ENCODE data around the gene HIPK2.

Gene HIPK2

GRCh38 chr7:139733751-139734150, 44.0 kb downstream of the HIPK2 start:
- no peak for ATAC-seq

GRCh38 chr7:139732471-139733167, 45.2 kb downstream of the HIPK2 start:
- no peak for ATAC-seq

- no peak for ATAC-seq
These were observed 45.9 kb downstream of the HIPK2 start for GRCh38 chr7:139731802-139732470.

- peak in 1 of 2 donors; percentile 33 for ATAC-seq
These were observed 46.8 kb downstream of the HIPK2 start for GRCh38 chr7:139730746-139731612.

- no peak for ATAC-seq
These were observed 49.6 kb downstream of the HIPK2 start for GRCh38 chr7:139728203-139728602.

- ATAC-seq = no peak
These were observed 50.6 kb downstream of the HIPK2 start for GRCh38 chr7:139727151-139727705.

GRCh38 chr7:139726485-139726869, 51.3 kb downstream of the HIPK2 start:
- ATAC-seq = no peak

- ATAC-seq = peak; percentile 38 to 64
These were observed 51.8 kb downstream of the HIPK2 start for GRCh38 chr7:139725858-139726484.

- no peak for ATAC-seq
These were observed 52.7 kb downstream of the HIPK2 start for GRCh38 chr7:139725077-139725476.

- no peak for ATAC-seq
These were observed 55.2 kb downstream of the HIPK2 start for GRCh38 chr7:139722604-139723003.

GRCh38 chr7:139721821-139722220, 56.0 kb downstream of the HIPK2 start:
- ATAC-seq = no peak

- ATAC-seq = no peak
These were observed 56.4 kb downstream of the HIPK2 start for GRCh38 chr7:139721417-139721816.

GRCh38 chr7:139720705-139721231, 57.0 kb downstream of the HIPK2 start:
- ATAC-seq = peak in 1 of 2 donors; percentile 51

- ATAC-seq = no peak
These were observed 57.6 kb downstream of the HIPK2 start for GRCh38 chr7:139720186-139720585.

GRCh38 chr7:139718859-139719258, 58.9 kb downstream of the HIPK2 start:
- ATAC-seq = no peak

GRCh38 chr7:139718141-139718540, 59.7 kb downstream of the HIPK2 start:
- ATAC-seq = no peak

GRCh38 chr7:139716156-139716942, 61.4 kb downstream of the HIPK2 start:
- ATAC-seq = no peak

- ATAC-seq = no peak
These were observed 62.5 kb downstream of the HIPK2 start for GRCh38 chr7:139715194-139715815.

- ATAC-seq = no peak
These were observed 63.5 kb downstream of the HIPK2 start for GRCh38 chr7:139714163-139714901.

- no peak for ATAC-seq
These were observed 64.2 kb downstream of the HIPK2 start for GRCh38 chr7:139713526-139714162.
